Activated naive CD4-positive, alpha-beta T cell treated with anti-CD3 and anti-CD28 coated beads for 36 hours (primary cell): ENCODE results near the gene MCF2. TPM values are rescaled to one million over a fixed set of nuclear protein-coding genes. Genes with fewer than 3 reads are reported as not detected.

Source experiments
- CTCF ChIA-PET: fragments of 350-600 bp; sonication (Branson Sonifier 250); formaldehyde crosslinking; loops from one replicate; lab custom pipeline; 2021; ENCODE audit warnings: antibody characterized with exemption; lab: Charles Lee
- DNase-seq: peaks from one replicate; pipeline ENCODE4 v3.0.0-alpha.2; 2020
- H3K27ac Mint-ChIP-seq: one replicate; pipeline ENCODE4 v1.8.0; 2021; ENCODE audit warnings: mild to moderate bottlenecking, mixed read lengths
- H3K27me3 Mint-ChIP-seq: one replicate; pipeline ENCODE4 v1.8.0; 2021; ENCODE audit warnings: low read depth, mixed read lengths
- H3K36me3 Mint-ChIP-seq: one replicate; pipeline ENCODE4 v1.8.0; 2021; ENCODE audit warnings: low read depth, mixed read lengths
- H3K4me1 Mint-ChIP-seq: one replicate; pipeline ENCODE4 v1.8.0; 2021; ENCODE audit warnings: low read depth, mixed read lengths
- H3K4me3 Mint-ChIP-seq: one replicate; pipeline ENCODE4 v1.8.0; 2021; ENCODE audit warnings: mild to moderate bottlenecking, moderate library complexity, mixed read lengths
- H3K9me3 Mint-ChIP-seq: one replicate; pipeline ENCODE4 v1.8.0; 2021; ENCODE audit warnings: mixed read lengths
- intact Hi-C: fragments of 100-400 bp; cut with micrococcal nuclease; formaldehyde crosslinking; loops from one replicate; pipeline ENCODE4 v1.15.1; 2023
- total RNA-seq, 2 experiments: library from RNA; stranded (reverse); gene quantifications; one replicate each; pipeline ENCODE4 v1.2.3, GENCODE V29; 2021

Gene MCF2
- under 1 TPM; 0.07 to 0.10 TPM for total RNA-seq

- H3K27me3 Mint-ChIP-seq = no peaks in the 10 kb centered on the region
- no peaks in the 10 kb centered on the region for H3K9me3 Mint-ChIP-seq
- CTCF ChIA-PET = no interaction called here
- H3K36me3 Mint-ChIP-seq = no peaks in the 10 kb centered on the region
- no peak within 1 kb of the TSS for H3K27ac Mint-ChIP-seq
- intact Hi-C loops = no loop called here
- no peaks in the 10 kb centered on the region for H3K4me1 Mint-ChIP-seq
- DNase-seq = no peak
- H3K4me3 Mint-ChIP-seq = no peak within 1 kb of the TSS
Measured at GRCh38 chrX:139708067-139708466, at the start of gene MCF2. Gene MCF2, minus strand, starts transcription at chrX:139708167. Its CDS starts 56,423 bp downstream, at chrX:139651744.

GRCh38 chrX:139751053-139751452, 43.1 kb upstream of the MCF2 start:
- Mint-ChIP-seq H3K36me3 (peaks cover 49% of the 10 kb centered on the region), H3K27ac (no peak overlapping the region), H3K4me3 (no peak overlapping the region), H3K9me3 (peaks cover 12% of the 10 kb centered on the region), H3K4me1 (no peaks in the 10 kb centered on the region), H3K27me3 (no peaks in the 10 kb centered on the region)
- CTCF ChIA-PET = no interaction called here
- DNase-seq = no peak
- intact Hi-C loops = no loop called here

GRCh38 chrX:139750390-139750789, 42.4 kb upstream of the MCF2 start:
- H3K27ac Mint-ChIP-seq = no peak overlapping the region
- H3K9me3 Mint-ChIP-seq = peaks cover 9% of the 10 kb centered on the region
- no peaks in the 10 kb centered on the region for H3K27me3 Mint-ChIP-seq
- DNase-seq = no peak
- no peaks in the 10 kb centered on the region for H3K4me1 Mint-ChIP-seq
- H3K36me3 Mint-ChIP-seq = peaks cover 42% of the 10 kb centered on the region
- no peak overlapping the region for H3K4me3 Mint-ChIP-seq
- intact Hi-C loops = no loop called here
- CTCF ChIA-PET = interaction anchor here (0.7 kb wide), 1 partner anchor 8 kb away, joined by 3 read pairs; no protein-coding TSS in a partner anchor

GRCh38 chrX:139739138-139739537, 31.2 kb upstream of the MCF2 start:
- Mint-ChIP-seq H3K4me1 (peaks cover 6% of the 10 kb centered on the region), H3K4me3 (no peak overlapping the region)
- intact Hi-C loops = no loop called here

GRCh38 chrX:139738581-139738980, 30.6 kb upstream of the MCF2 start:
- Mint-ChIP-seq H3K4me1 (peaks cover 6% of the 10 kb centered on the region), H3K4me3 (no peak overlapping the region), H3K9me3 (no peaks in the 10 kb centered on the region), H3K27me3 (no peaks in the 10 kb centered on the region), H3K36me3 (peaks cover 23% of the 10 kb centered on the region), H3K27ac (no peak overlapping the region)
- CTCF ChIA-PET = interaction anchor here (0.6 kb wide), 1 partner anchor 25 kb away, joined by 3 read pairs; no protein-coding TSS in a partner anchor
- DNase-seq = no peak
- intact Hi-C loops = no loop called here

More at GRCh38 chrX:139739138-139739537, 31.2 kb upstream of the MCF2 start:
- Mint-ChIP-seq H3K27me3 (no peaks in the 10 kb centered on the region), H3K36me3 (peaks cover 23% of the 10 kb centered on the region), H3K27ac (no peak overlapping the region), H3K9me3 (no peaks in the 10 kb centered on the region)
- CTCF ChIA-PET = no interaction called here
- peak; percentile 8 for DNase-seq

- no peak for DNase-seq
- H3K9me3 Mint-ChIP-seq = no peaks in the 10 kb centered on the region
- no peaks in the 10 kb centered on the region for H3K27me3 Mint-ChIP-seq
- intact Hi-C loops = no loop called here
- CTCF ChIA-PET = no interaction called here
- H3K36me3 Mint-ChIP-seq = peaks cover 18% of the 10 kb centered on the region
- no peak overlapping the region for H3K4me3 Mint-ChIP-seq
- no peak overlapping the region for H3K27ac Mint-ChIP-seq
- H3K4me1 Mint-ChIP-seq = peaks cover 6% of the 10 kb centered on the region
Measured at GRCh38 chrX:139736151-139736550, 28.2 kb upstream of the MCF2 start.

- DNase-seq = no peak
- H3K4me1 Mint-ChIP-seq = peaks cover 3% of the 10 kb centered on the region
- H3K4me3 Mint-ChIP-seq = no peak overlapping the region
- intact Hi-C loops = no loop called here
- H3K27me3 Mint-ChIP-seq = no peaks in the 10 kb centered on the region
- peaks cover 12% of the 10 kb centered on the region for H3K36me3 Mint-ChIP-seq
- CTCF ChIA-PET = no interaction called here
- H3K9me3 Mint-ChIP-seq = no peaks in the 10 kb centered on the region
- H3K27ac Mint-ChIP-seq = no peak overlapping the region
Measured at GRCh38 chrX:139734996-139735395, 27.0 kb upstream of the MCF2 start.

- Mint-ChIP-seq H3K9me3 (no peaks in the 10 kb centered on the region), H3K4me3 (no peak overlapping the region), H3K4me1 (peaks cover 7% of the 10 kb centered on the region), H3K27ac (no peak overlapping the region), H3K36me3 (peaks cover 4% of the 10 kb centered on the region), H3K27me3 (no peaks in the 10 kb centered on the region)
- DNase-seq = no peak
- intact Hi-C loops = no loop called here
- CTCF ChIA-PET = no interaction called here
Measured at GRCh38 chrX:139725720-139726119, 17.8 kb upstream of the MCF2 start.

GRCh38 chrX:139724626-139725025, 16.7 kb upstream of the MCF2 start:
- Mint-ChIP-seq H3K27me3 (no peaks in the 10 kb centered on the region), H3K27ac (no peak overlapping the region), H3K36me3 (peaks cover 6% of the 10 kb centered on the region), H3K4me1 (peaks cover 7% of the 10 kb centered on the region), H3K9me3 (no peaks in the 10 kb centered on the region), H3K4me3 (no peak overlapping the region)
- CTCF ChIA-PET = no interaction called here
- intact Hi-C loops = no loop called here
- DNase-seq = no peak

GRCh38 chrX:139720979-139721378, 13.0 kb upstream of the MCF2 start:
- no peak overlapping the region for H3K4me3 Mint-ChIP-seq
- H3K9me3 Mint-ChIP-seq = no peaks in the 10 kb centered on the region
- CTCF ChIA-PET = no interaction called here
- H3K27ac Mint-ChIP-seq = no peak overlapping the region
- H3K4me1 Mint-ChIP-seq = peaks cover 5% of the 10 kb centered on the region
- intact Hi-C loops = no loop called here
- H3K36me3 Mint-ChIP-seq = peaks cover 3% of the 10 kb centered on the region
- H3K27me3 Mint-ChIP-seq = no peaks in the 10 kb centered on the region
- no peak for DNase-seq

GRCh38 chrX:139720136-139720535, 12.2 kb upstream of the MCF2 start:
- CTCF ChIA-PET = no interaction called here
- Mint-ChIP-seq H3K27me3 (no peaks in the 10 kb centered on the region), H3K27ac (no peak overlapping the region), H3K4me3 (no peak overlapping the region), H3K36me3 (peaks cover 2% of the 10 kb centered on the region), H3K9me3 (no peaks in the 10 kb centered on the region), H3K4me1 (no peaks in the 10 kb centered on the region)
- no peak for DNase-seq
- intact Hi-C loops = no loop called here

- Mint-ChIP-seq H3K9me3 (no peaks in the 10 kb centered on the region), H3K4me1 (no peaks in the 10 kb centered on the region), H3K27ac (no peak overlapping the region), H3K4me3 (no peak overlapping the region), H3K27me3 (no peaks in the 10 kb centered on the region), H3K36me3 (no peaks in the 10 kb centered on the region)
- intact Hi-C loops = no loop called here
- CTCF ChIA-PET = no interaction called here
- DNase-seq = no peak
Measured at GRCh38 chrX:139702658-139703057, 5.3 kb downstream of the MCF2 start.

- CTCF ChIA-PET = no interaction called here
- Mint-ChIP-seq H3K4me3 (no peak overlapping the region), H3K36me3 (no peaks in the 10 kb centered on the region), H3K4me1 (no peaks in the 10 kb centered on the region), H3K27ac (no peak overlapping the region), H3K9me3 (no peaks in the 10 kb centered on the region), H3K27me3 (peaks cover 21% of the 10 kb centered on the region)
- no peak for DNase-seq
- intact Hi-C loops = no loop called here
Measured at GRCh38 chrX:139692908-139693307, 15.1 kb downstream of the MCF2 start.

GRCh38 chrX:139692506-139692849, 15.5 kb downstream of the MCF2 start:
- peaks cover 21% of the 10 kb centered on the region for H3K27me3 Mint-ChIP-seq
- H3K27ac Mint-ChIP-seq = no peak overlapping the region
- H3K9me3 Mint-ChIP-seq = no peaks in the 10 kb centered on the region
- intact Hi-C loops = no loop called here
- DNase-seq = no peak
- CTCF ChIA-PET = no interaction called here
- no peaks in the 10 kb centered on the region for H3K36me3 Mint-ChIP-seq
- no peak overlapping the region for H3K4me3 Mint-ChIP-seq
- no peaks in the 10 kb centered on the region for H3K4me1 Mint-ChIP-seq
